Mucosa of stomach (tissue), 1 donor: ENCODE data around the gene ODC1.
A peak's percentile ranks its signal among the peaks of the same experiment; 100 is the strongest.

Source experiments
- H3K27me3 ChIP-seq: one replicate; pipeline ENCODE4 v1.7.0; 2013; ENCODE audit warnings: mild to moderate bottlenecking, low read length; ENCODE audit not compliant: control insufficient read depth, insufficient read depth
- H3K36me3 ChIP-seq: one replicate; pipeline ENCODE4 v1.7.0; 2013; ENCODE audit warnings: low read length; ENCODE audit not compliant: control insufficient read depth, insufficient read depth
- H3K4me1 ChIP-seq: one replicate; pipeline ENCODE4 v1.7.0; 2013; ENCODE audit warnings: mild to moderate bottlenecking, low read length; ENCODE audit not compliant: control insufficient read depth, insufficient read depth
- H3K4me3 ChIP-seq: one replicate; pipeline ENCODE4 v1.7.0; 2013; ENCODE audit warnings: low read length
- H3K9ac ChIP-seq: one replicate; pipeline ENCODE4 v1.7.0; 2013; ENCODE audit warnings: mild to moderate bottlenecking, low read length, moderate library complexity
- H3K9me3 ChIP-seq: one replicate; pipeline ENCODE4 v1.7.0; 2013; ENCODE audit warnings: mild to moderate bottlenecking, low read length, moderate library complexity; ENCODE audit not compliant: control insufficient read depth
- donor health status: Pancreatic carcinoma.

Gene ODC1

DNA sequence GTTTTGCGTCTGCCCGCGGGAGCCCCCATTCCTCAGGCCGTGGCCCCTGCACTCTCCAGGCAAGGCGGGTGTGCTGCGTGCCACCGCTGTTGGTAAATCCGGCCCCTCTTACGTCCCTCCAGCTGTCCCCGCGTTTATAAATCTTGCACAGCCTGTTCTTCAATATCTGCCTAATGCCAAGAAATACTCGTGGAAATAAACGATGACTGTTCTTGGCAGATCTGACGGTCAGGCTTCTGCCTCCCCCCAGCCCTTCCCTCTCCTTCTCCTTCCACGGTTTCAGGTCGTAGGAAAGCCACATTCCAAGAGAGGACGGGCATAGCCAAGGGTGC is 20.5 kb downstream of the ODC1 start:
- H3K27me3 ChIP-seq = peaks cover 10% of the 10 kb centered on the region
- no peak overlapping the region for H3K4me3 ChIP-seq
- H3K4me1 ChIP-seq = peaks cover 26% of the 10 kb centered on the region
- H3K36me3 ChIP-seq = peaks cover 6% of the 10 kb centered on the region
- H3K9ac ChIP-seq = no peak overlapping the region
- H3K9me3 ChIP-seq = no peaks in the 10 kb centered on the region

DNA sequence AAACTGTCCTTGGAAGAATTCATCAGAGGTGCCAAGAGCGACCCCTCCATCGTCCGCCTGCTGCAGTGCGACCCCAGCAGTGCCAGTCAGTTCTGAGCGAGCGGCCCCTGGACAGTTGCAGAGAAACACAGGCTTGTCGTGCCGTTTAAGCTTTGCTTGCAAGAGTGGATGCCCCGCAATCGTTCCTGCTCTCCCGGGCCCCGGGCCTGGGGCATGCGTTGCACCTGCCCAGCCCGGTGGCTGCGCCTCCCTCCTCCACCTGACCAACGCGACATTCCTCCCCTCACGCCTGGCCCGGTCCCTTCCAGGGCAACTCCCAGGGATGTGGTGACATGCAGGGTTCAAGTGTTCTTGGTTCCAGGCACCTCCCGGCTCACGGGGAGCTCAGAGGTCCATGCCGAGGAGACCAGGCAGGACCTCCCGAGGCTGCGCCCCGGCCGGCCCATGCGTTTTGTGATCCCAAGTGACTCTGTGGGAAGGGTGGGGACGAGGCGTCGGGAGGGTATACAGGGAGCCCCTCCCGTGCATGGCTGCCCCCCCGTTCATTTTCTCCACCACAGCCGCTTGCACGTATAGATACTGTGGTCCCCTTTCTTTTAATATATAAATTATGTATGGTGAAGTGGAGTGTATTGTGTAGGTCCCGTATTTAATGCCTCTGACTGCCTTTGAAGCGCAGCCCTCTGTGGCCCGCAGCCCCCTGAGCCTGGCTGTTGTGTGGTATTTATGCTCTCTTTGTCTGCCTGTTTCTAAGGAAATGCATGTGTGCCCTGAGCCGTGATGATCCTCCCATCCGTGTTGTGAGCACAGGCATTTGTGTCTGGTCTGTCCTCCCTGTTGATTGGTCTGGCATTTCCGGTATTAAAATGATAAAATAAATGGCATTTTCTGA is 21.2 kb downstream of the ODC1 start:
- peaks cover 12% of the 10 kb centered on the region for H3K36me3 ChIP-seq
- H3K4me3 ChIP-seq = no peak overlapping the region

DNA sequence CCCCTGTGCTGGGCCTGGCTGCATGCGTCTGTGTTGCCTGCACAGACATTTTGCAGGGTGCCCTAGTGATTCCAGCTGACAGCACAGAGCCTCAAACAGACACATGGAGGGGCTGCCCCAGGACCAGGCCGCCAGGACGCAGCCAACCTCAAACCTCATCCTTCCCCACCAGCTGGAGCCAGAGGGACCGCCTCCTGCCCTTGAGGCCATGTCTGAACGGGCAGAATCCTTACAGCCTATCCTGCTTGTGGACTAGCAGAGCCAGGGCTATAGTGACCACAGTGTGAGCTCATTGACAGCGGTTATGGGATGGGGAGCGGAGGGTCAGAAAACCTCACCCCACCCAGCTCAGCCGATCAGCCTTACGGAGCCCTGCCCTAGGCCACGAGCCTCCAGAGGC is 22.4 kb downstream of the ODC1 start:
- H3K4me3 ChIP-seq = no peak overlapping the region
- no peaks in the 10 kb centered on the region for H3K9me3 ChIP-seq
- H3K36me3 ChIP-seq = peaks cover 12% of the 10 kb centered on the region
- H3K4me1 ChIP-seq = peaks cover 9% of the 10 kb centered on the region
- H3K27me3 ChIP-seq = no peaks in the 10 kb centered on the region
- no peak overlapping the region for H3K9ac ChIP-seq

More for the DNA sequence above, 21.2 kb downstream of the ODC1 start:
- Histone ChIP-seq H3K9me3 (no peaks in the 10 kb centered on the region), H3K9ac (no peak overlapping the region), H3K4me1 (peaks cover 20% of the 10 kb centered on the region), H3K27me3 (peaks cover 8% of the 10 kb centered on the region)

DNA sequence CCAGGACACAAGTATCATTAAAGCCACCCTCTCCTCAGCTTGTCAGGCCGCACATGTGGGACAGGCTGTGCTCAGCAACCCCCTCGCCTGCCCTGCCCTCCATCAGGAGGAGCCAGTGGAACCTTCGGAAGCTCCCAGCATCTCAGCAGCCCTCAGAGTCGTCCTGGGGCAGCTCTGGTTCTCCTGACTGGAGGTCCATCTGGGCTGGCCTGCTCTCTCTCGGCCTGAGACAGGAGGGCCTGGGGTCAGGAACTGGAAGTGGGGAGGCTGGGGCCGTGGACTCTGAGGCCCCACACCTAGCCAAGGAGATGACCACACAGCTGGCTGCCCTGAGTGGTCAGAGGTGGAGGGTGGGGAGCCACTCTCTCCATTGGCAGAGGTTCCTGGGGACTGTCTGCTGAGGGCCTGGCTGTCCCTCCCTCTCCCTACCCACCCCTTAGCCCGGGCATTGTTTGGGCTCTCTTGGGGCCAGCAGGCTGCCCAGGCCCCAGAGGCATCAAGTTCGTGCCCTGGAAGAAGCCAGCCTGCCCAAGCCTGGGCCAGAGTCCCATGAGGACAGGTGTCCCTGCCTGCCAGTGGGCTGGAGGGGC is 23.1 kb downstream of the ODC1 start:
- H3K36me3 ChIP-seq = peaks cover 12% of the 10 kb centered on the region
- peaks cover 9% of the 10 kb centered on the region for H3K4me1 ChIP-seq
- H3K4me3 ChIP-seq = no peak overlapping the region
- no peak overlapping the region for H3K9ac ChIP-seq
- no peaks in the 10 kb centered on the region for H3K27me3 ChIP-seq
- no peaks in the 10 kb centered on the region for H3K9me3 ChIP-seq

DNA sequence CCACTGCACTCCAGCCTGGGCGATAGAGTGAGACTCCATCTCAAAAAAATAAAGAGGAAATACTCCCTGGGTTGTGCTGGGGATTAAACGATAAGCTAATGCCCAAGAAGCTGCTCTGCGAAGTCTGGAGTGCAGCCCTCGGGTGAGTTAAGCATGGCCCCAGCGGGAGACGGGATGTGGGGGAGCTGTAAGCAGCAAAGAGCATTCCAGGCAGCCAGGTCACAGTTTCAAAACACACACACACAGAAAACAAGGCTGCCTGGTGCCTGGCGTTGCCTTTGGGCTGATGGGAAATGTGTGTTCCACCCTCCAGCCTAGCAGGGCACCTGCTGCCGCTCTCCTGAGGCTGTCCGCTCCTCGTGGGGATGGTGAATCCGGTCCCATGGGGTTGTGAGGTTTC is 24.1 kb downstream of the ODC1 start:
- Histone ChIP-seq H3K4me3 (no peak overlapping the region), H3K27me3 (no peaks in the 10 kb centered on the region), H3K36me3 (peaks cover 12% of the 10 kb centered on the region), H3K4me1 (peaks cover 9% of the 10 kb centered on the region), H3K9me3 (no peaks in the 10 kb centered on the region), H3K9ac (no peak overlapping the region)

DNA sequence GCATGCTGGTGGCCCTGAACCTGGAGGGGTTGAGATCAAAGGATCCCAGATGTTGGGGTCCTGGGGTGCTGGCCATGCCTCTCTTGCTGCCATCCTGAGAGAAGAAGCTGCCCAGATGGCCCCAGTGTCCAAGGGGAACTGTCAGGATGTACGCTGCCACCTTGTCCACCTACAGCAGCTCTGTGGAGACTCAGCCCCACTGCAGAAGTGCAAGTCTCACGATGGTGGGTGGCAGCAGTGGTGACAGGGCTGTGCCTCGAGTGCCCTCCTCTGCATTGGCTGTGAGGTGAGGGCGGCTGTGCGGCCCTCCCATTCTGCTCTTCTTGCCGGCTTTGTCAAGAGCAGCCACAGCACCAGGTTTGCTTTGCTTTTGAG is 24.7 kb downstream of the ODC1 start:
- Histone ChIP-seq H3K4me1 (peaks cover 5% of the 10 kb centered on the region), H3K36me3 (peaks cover 12% of the 10 kb centered on the region), H3K9me3 (no peaks in the 10 kb centered on the region), H3K4me3 (no peak overlapping the region), H3K27me3 (no peaks in the 10 kb centered on the region), H3K9ac (no peak overlapping the region)

DNA sequence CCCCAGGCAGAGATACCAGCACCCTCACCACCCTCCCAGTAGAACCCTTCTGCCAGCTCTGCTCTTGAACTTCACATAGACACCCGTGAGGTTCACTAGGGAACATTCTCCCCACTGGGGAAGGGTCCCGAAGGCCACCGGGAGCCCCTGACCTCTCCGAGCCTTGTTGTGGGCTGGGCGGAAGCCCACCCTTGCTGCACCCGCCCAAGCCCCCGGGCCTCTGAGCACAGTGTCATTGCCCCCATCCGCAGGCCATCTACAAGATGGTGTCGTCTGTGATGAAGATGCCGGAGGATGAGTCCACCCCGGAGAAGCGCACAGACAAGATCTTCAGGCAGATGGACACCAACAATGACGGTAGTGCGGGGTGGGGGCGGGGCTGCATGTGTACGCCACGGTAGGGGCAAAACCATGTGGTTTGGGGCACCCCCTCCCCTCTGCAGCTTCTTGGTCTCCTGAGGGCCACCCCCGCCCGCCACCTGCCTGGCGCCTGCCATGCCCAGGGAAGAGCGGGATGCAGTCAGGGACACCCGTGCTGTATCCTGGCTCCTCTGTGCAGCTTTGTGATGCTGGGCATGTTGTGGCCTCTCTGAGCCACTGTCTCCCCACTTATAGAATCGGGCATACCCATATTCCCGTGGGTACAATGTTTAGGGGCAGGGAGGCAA is 25.3 kb downstream of the ODC1 start:
- Histone ChIP-seq H3K9ac (no peak overlapping the region), H3K4me1 (no peaks in the 10 kb centered on the region), H3K9me3 (no peaks in the 10 kb centered on the region), H3K36me3 (peaks cover 12% of the 10 kb centered on the region), H3K27me3 (no peaks in the 10 kb centered on the region), H3K4me3 (no peak overlapping the region)

DNA sequence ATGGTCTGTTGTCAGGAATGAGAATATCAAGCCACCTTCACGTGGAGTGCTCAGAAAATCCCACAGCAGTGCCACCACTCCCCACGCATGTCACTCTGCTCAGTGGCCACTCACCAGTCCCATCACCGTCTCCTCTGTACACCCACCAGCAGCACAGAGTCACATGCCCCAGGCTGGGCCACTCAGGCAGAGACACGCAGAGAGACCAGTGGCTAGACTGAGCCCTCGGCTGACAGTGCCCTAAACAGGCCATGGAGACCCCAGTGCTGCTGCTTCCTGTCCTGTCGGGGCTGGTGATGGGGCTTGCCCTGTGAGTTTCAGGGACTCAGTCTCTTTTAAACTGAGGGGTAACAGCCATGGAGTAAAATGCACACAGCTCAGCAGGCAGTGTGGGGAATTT is 25.9 kb downstream of the ODC1 start:
- Histone ChIP-seq H3K27me3 (no peaks in the 10 kb centered on the region), H3K36me3 (peaks cover 12% of the 10 kb centered on the region), H3K9me3 (no peaks in the 10 kb centered on the region), H3K9ac (no peak overlapping the region), H3K4me1 (peaks cover 5% of the 10 kb centered on the region), H3K4me3 (no peak overlapping the region)

DNA sequence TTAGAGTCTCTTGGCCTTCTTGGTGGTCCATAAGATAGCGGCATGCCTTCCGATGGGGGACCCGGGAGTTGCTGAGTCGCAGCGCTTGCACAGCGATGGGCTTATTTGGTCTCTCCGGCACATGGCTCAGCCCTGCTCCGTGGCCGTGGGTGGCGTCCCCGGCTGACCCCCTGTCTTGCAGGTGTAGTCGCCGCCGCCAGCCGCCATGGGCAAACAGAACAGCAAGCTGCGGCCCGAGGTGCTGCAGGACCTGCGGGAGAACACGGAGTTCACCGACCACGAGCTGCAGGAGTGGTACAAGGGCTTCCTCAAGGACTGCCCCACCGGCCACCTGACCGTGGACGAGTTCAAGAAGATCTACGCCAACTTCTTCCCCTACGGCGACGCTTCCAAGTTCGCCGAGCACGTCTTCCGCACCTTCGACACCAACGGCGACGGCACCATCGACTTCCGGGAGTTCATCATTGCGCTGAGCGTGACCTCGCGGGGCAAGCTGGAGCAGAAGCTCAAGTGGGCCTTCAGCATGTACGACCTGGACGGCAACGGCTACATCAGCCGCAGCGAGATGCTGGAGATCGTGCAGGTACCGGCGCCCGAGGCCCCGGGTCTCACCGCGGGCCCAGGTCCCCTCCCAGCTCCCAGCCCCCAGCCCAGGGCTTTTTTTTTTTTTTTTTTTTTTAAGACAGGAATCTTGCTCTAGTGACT is 28.4 kb downstream of the ODC1 start:
- no peak overlapping the region for H3K4me3 ChIP-seq
- H3K9ac ChIP-seq = no peak overlapping the region
- H3K9me3 ChIP-seq = no peaks in the 10 kb centered on the region
- H3K4me1 ChIP-seq = peaks cover 13% of the 10 kb centered on the region
- peaks cover 8% of the 10 kb centered on the region for H3K36me3 ChIP-seq
- H3K27me3 ChIP-seq = no peaks in the 10 kb centered on the region

DNA sequence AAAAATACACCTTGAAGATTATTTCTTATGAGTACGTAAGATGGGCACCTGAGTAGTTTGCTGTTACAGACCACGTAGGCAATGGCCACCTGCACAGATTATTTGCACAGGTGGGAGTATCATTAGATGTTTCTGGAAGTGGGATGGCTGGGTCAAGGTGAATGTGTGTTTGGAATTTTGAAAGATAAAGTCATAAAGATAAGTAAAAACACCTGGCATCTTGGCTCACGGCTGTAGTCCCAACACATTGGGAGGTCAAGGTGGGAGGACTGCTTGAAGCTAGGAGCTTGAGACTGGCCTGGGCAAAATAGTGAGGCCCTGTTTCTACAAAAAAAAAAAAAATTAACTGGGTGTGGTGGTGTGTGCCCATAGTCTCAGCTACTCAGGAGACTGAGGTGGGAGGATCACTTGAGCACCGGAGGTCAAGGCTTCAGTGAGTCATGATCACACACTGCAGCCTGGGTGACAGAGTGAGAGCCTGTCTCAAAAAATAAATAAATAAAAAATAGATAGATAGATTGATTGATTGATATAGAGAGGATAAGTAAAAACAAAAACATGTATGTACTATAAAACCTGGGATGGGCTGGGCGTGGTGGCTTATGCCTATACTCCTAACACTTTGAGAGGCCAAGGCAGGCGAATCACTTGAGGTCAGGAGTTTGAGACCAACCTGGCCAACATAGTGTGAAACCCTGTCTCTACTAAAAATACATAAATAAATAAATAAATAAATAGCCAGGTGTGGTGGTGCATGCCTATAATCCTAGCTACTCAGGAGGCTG is 30.4 kb downstream of the ODC1 start:
- no peak overlapping the region for H3K9ac ChIP-seq
- peaks cover 32% of the 10 kb centered on the region for H3K4me1 ChIP-seq
- peaks cover 6% of the 10 kb centered on the region for H3K36me3 ChIP-seq
- H3K9me3 ChIP-seq = no peaks in the 10 kb centered on the region
- H3K27me3 ChIP-seq = no peaks in the 10 kb centered on the region
- H3K4me3 ChIP-seq = no peak overlapping the region

DNA sequence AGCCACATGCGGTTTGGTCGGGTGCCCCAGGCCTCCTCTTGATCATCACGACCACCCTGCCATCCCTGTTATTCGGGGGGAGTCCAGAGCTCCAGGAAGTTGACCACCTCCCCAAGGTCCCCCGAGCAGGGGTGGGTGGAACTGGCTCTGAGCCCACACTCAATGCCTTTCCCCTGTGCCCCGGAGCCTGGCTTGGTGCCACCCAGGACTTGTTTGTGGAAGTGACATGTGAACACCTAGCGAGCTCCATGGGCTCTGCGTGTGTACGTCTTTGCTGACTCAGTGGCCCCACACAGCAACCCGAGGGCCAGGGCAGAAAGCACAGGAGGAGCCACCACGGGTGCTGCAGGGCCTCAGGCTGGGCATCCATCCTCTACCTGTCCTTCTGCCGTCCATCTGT is 32.5 kb downstream of the ODC1 start:
- peak overlapping the region; percentile 16 for H3K9ac ChIP-seq
- no peak overlapping the region for H3K4me3 ChIP-seq
- H3K27me3 ChIP-seq = no peaks in the 10 kb centered on the region
- no peaks in the 10 kb centered on the region for H3K9me3 ChIP-seq
- peaks cover 39% of the 10 kb centered on the region for H3K4me1 ChIP-seq
- H3K36me3 ChIP-seq = peaks cover 7% of the 10 kb centered on the region
